Fibroblast of lung (primary cell): Measurements from ENCODE around the gene GRB10. TPM values are rescaled to one million over a fixed set of nuclear protein-coding genes. Genes with fewer than 3 reads are reported as not detected.
A peak's percentile ranks its signal among the peaks of the same experiment; 100 is the strongest.

ENCODE experiments used
- DNase-seq, 2 donors: peaks; one replicate each; pipeline versions ENCODE4 v3.0.0 to v3.0.0-alpha.2; 2010; ENCODE audit warnings: low read depth in 2 of 2
- H2AFZ ChIP-seq: 2 replicates; pipeline ENCODE4 v1.5.1; 2012; ENCODE audit warnings: low read length, control low read depth, inconsistent platforms
- H3K27ac ChIP-seq: 2 replicates; pipeline ENCODE4 v1.5.1; 2011; ENCODE audit warnings: low read length, control low read depth; ENCODE audit not compliant: insufficient read depth
- H3K27me3 ChIP-seq: 2 replicates; pipeline ENCODE4 v1.5.1; 2011; ENCODE audit warnings: mild to moderate bottlenecking, low read length; ENCODE audit not compliant: control insufficient read depth, insufficient read depth
- H3K36me3 ChIP-seq: 2 replicates; pipeline ENCODE4 v1.5.1; 2011; ENCODE audit warnings: low read length; ENCODE audit not compliant: control insufficient read depth, insufficient read depth
- H3K4me1 ChIP-seq: 2 replicates; pipeline ENCODE4 v1.5.1; 2011; ENCODE audit warnings: low read length; ENCODE audit not compliant: control insufficient read depth, insufficient read depth; ENCODE audit errors: extremely low read depth
- H3K4me2 ChIP-seq: 2 replicates; pipeline ENCODE4 v1.5.1; 2011; ENCODE audit warnings: low read length, control low read depth; ENCODE audit not compliant: insufficient read depth; ENCODE audit errors: extremely low read depth
- H3K4me3 ChIP-seq, 4 experiments: fragments of 200-600 bp in 1 of 4; sonication (generic) in 1 of 4; replicated peaks in 1 of 4; 2 replicates each; pipeline ENCODE4 v1.5.1; 2011 to 2016; ENCODE audit warnings: low read length in 4 of 4, low read depth in 3 of 4, mild to moderate bottlenecking in 3 of 4, control low read depth in 2 of 4, inconsistent platforms in 1 of 4, mixed read lengths in 1 of 4; ENCODE audit not compliant: insufficient read depth in 1 of 4; ENCODE audit errors: control extremely low read depth in 1 of 4
- H3K79me2 ChIP-seq: 2 replicates; pipeline ENCODE4 v1.5.1; 2012; ENCODE audit warnings: mild to moderate bottlenecking, low read length, inconsistent platforms; ENCODE audit not compliant: control insufficient read depth, insufficient read depth
- H3K9ac ChIP-seq: 2 replicates; pipeline ENCODE4 v1.5.1; 2011; ENCODE audit warnings: mild to moderate bottlenecking, low read length, control low read depth; ENCODE audit not compliant: insufficient read depth
- H3K9me3 ChIP-seq: 2 replicates; pipeline ENCODE4 v1.5.1; 2012; ENCODE audit warnings: low read depth, low read length; ENCODE audit not compliant: control insufficient read depth, insufficient read depth
- H4K20me1 ChIP-seq: 2 replicates; pipeline ENCODE4 v1.5.1; 2011; ENCODE audit warnings: low read length; ENCODE audit not compliant: control insufficient read depth, insufficient read depth; ENCODE audit errors: extremely low read depth
- EZH2 ChIP-seq: IDR thresholded peaks from 2 replicates; pipeline ENCODE4 v1.5.1; 2012; ENCODE audit warnings: low read length, control low read depth, mild to moderate bottlenecking; ENCODE audit errors: missing control alignments
- polyA plus RNA-seq, 2 donors: library from polyadenylated mRNA; depleted of rRNA in 1 of 2; stranded (reverse) in 1 of 2; unstranded in 1 of 2; fragments of >200 nt; gene quantifications; 2 replicates each; pipeline ENCODE4 v1.2.1, GENCODE V29; 2011 to 2012; ENCODE audit warnings: missing spikeins in 1 of 2
- total RNA-seq: library from RNA; depleted of rRNA; stranded (reverse); fragments of >200 nt; gene quantifications from 2 replicates; pipeline ENCODE4 v1.2.1, GENCODE V29; 2014
- TF ChIP-seq, protein P1 (sequence below), 2 donors: IDR thresholded peaks in 1 of 2; conservative IDR thresholded peaks in 1 of 2; 1 replicate in 1 of 2; 2 replicates in 1 of 2; pipeline ENCODE4 v1.5.1; 2011 to 2012; ENCODE audit warnings: low read length in 2 of 2, control low read depth in 1 of 2, inconsistent platforms in 1 of 2, low read depth in 1 of 2, mild to moderate bottlenecking in 1 of 2

Gene GRB10
- total and polyA plus RNA-seq, 2 donors (not counting 1 experiment from before 2014, with no cell fraction given): 11.1 to 64.1 TPM

DNA sequence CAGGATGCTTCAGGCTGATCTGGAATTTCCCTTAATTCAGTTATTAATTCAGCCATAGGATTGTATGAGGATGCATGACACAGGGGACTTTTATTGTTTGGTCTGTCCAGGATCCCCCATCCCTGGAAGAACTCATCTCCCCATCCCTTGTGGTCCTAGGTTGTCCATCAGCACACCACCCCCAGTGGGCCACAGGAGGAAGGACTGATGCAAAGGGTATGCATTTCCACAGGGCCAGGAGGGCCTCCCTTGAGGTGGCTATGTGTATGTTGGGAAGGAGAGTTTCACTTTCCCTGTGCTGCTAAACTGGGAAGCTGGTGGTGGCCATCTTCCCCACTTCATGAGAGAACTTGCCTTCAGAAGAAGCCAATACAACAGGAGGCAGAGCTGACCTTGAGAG is 44.6 kb upstream of the GRB10 start:
- no peak overlapping the region for H3K9ac ChIP-seq
- peaks cover 3% of the 10 kb centered on the region for H3K27me3 ChIP-seq
- H3K9me3 ChIP-seq: no peaks in the 10 kb centered on the region
- H3K4me1 ChIP-seq: peaks cover 10% of the 10 kb centered on the region
- DNase-seq: no peak
- H3K4me3 ChIP-seq: no peak overlapping the region
- no peak overlapping the region for H3K27ac ChIP-seq
- H4K20me1 ChIP-seq: no peaks in the 10 kb centered on the region
- H2AFZ ChIP-seq: no peak overlapping the region
- H3K4me2 ChIP-seq: peak overlapping the region; percentile 26
- TF ChIP-seq, protein P1, sequence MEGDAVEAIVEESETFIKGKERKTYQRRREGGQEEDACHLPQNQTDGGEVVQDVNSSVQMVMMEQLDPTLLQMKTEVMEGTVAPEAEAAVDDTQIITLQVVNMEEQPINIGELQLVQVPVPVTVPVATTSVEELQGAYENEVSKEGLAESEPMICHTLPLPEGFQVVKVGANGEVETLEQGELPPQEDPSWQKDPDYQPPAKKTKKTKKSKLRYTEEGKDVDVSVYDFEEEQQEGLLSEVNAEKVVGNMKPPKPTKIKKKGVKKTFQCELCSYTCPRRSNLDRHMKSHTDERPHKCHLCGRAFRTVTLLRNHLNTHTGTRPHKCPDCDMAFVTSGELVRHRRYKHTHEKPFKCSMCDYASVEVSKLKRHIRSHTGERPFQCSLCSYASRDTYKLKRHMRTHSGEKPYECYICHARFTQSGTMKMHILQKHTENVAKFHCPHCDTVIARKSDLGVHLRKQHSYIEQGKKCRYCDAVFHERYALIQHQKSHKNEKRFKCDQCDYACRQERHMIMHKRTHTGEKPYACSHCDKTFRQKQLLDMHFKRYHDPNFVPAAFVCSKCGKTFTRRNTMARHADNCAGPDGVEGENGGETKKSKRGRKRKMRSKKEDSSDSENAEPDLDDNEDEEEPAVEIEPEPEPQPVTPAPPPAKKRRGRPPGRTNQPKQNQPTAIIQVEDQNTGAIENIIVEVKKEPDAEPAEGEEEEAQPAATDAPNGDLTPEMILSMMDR (conservative IDR thresholded peaks at IDR 0.05 in 1 of 2, IDR thresholded peaks at IDR 0.05 in 1 of 2; ENCODE audit: low read depth in 1 of 2, low read length in 2 of 2): no peak
- no peak for TF ChIP-seq EZH2
- H3K36me3 ChIP-seq: no peaks in the 10 kb centered on the region
- no peaks in the 10 kb centered on the region for H3K79me2 ChIP-seq

DNA sequence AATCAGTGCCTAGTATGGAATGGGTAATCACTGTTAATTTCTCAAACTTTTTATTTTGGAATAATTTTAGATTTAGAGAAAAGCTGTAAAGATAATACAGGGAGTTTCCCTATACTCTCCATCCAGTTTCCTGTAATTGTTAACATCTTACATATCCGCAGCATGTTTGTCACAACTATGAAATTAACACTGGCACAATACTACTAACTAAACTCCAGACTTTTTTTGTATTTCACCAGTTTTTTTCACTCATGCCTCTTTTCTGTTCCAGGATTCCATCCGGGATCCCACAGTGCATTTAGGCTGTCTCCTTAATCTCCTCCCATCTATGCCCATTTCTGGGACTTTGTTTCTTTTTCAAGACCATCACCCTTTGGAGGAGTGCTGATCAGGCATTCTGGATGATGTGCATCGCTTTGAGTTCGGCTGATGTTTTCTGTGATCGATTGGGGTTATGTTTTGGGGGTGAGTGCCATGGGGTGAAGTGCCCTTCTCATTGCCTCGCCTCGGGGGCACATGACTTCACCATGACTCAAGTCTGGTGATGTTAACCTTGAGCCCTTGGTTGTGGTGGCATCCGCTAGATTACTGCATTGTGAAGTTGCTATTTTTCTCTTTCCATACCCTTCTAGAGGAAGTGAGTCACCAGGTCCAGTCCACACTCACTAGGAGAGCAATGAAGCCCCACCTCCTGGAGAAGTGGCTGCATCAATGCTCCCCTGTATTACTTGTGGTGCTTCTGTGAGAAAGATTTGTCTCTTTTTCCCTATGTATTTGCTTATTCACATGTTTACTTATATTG is 43.9 kb upstream of the GRB10 start:
- H3K27me3 ChIP-seq: peaks cover 3% of the 10 kb centered on the region
- peak overlapping the region; percentile 28 for H3K4me2 ChIP-seq
- H3K27ac ChIP-seq: no peak overlapping the region
- H3K4me1 ChIP-seq: peaks cover 10% of the 10 kb centered on the region
- H4K20me1 ChIP-seq: no peaks in the 10 kb centered on the region
- H3K79me2 ChIP-seq: no peaks in the 10 kb centered on the region
- no peaks in the 10 kb centered on the region for H3K36me3 ChIP-seq
- TF ChIP-seq EZH2: no peak
- TF ChIP-seq, protein P1 (conservative IDR thresholded peaks at IDR 0.05 in 1 of 2, IDR thresholded peaks at IDR 0.05 in 1 of 2; ENCODE audit: low read depth in 1 of 2, low read length in 2 of 2): peak in 1 of 2 donors; percentile 12
- H2AFZ ChIP-seq: no peak overlapping the region
- DNase-seq: peak; percentile 74 to 93
- peak overlapping the region in 1 of 4 experiments; percentile 3 for H3K4me3 ChIP-seq
- H3K9ac ChIP-seq: no peak overlapping the region
- no peaks in the 10 kb centered on the region for H3K9me3 ChIP-seq

DNA sequence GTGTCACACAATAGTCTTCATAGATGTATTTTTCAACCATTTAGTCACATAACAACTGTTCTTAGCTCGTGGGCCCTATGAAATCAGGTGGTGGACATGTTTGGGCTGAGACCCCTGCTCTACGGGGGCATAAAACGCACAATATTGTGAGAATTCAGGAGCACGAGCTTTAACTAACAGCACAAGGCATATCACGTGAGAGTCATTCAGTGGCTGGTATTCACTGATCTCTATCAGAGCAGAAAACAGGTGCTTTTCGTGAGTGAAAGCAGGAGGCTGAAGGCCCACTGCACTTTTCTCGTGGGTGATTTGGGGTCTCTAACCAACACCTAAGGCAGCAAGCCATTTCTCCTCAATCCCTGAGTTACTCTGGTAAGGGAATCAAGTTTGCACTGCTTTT is 42.8 kb upstream of the GRB10 start:
- H3K4me1 ChIP-seq: peaks cover 10% of the 10 kb centered on the region
- H3K9me3 ChIP-seq: no peaks in the 10 kb centered on the region
- H3K4me3 ChIP-seq: no peak overlapping the region
- no peak overlapping the region for H3K27ac ChIP-seq
- no peaks in the 10 kb centered on the region for H3K79me2 ChIP-seq
- no peak overlapping the region for H3K9ac ChIP-seq
- no peaks in the 10 kb centered on the region for H3K36me3 ChIP-seq
- no peak for DNase-seq
- no peaks in the 10 kb centered on the region for H4K20me1 ChIP-seq
- no peak overlapping the region for H2AFZ ChIP-seq
- no peaks in the 10 kb centered on the region for H3K27me3 ChIP-seq
- no peak for TF ChIP-seq EZH2
- TF ChIP-seq, protein P1 (conservative IDR thresholded peaks at IDR 0.05 in 1 of 2, IDR thresholded peaks at IDR 0.05 in 1 of 2; ENCODE audit: low read depth in 1 of 2, low read length in 2 of 2): no peak
- H3K4me2 ChIP-seq: no peak overlapping the region
